Glutamatergic neuron (in vitro differentiated cells): ENCODE results near the gene CR2. TPM values are rescaled to one million over a fixed set of nuclear protein-coding genes. Genes with fewer than 3 reads are reported as not detected.

Experiments used
- DNase-seq: peaks from one replicate; pipeline ENCODE4 v3.0.0; 2022
- H3K27ac Mint-ChIP-seq: one replicate; pipeline ENCODE4 v1.8.0; 2020; ENCODE audit warnings: mild to moderate bottlenecking, mixed read lengths, inconsistent platforms; ENCODE audit not compliant: unreplicated experiment
- H3K27me3 Mint-ChIP-seq: one replicate; pipeline ENCODE4 v1.8.0; 2020; ENCODE audit warnings: mild to moderate bottlenecking, moderate library complexity, mixed read lengths, inconsistent platforms; ENCODE audit not compliant: unreplicated experiment
- H3K36me3 Mint-ChIP-seq: one replicate; pipeline ENCODE4 v1.8.0; 2020; ENCODE audit warnings: mild to moderate bottlenecking, mixed read lengths, inconsistent platforms; ENCODE audit not compliant: unreplicated experiment
- H3K4me1 Mint-ChIP-seq: one replicate; pipeline ENCODE4 v1.8.0; 2020; ENCODE audit warnings: mild to moderate bottlenecking, low read depth, mixed read lengths, inconsistent platforms; ENCODE audit not compliant: unreplicated experiment
- H3K4me3 Mint-ChIP-seq: one replicate; pipeline ENCODE4 v1.8.0; 2020; ENCODE audit warnings: mild to moderate bottlenecking, mixed read lengths, inconsistent platforms; ENCODE audit not compliant: unreplicated experiment
- H3K9me3 Mint-ChIP-seq: one replicate; pipeline ENCODE4 v1.8.0; 2020; ENCODE audit warnings: mild to moderate bottlenecking, moderate library complexity, mixed read lengths, inconsistent platforms; ENCODE audit not compliant: unreplicated experiment
- CTCF ChIP-seq: fragments of 200-600 bp; sonication (generic); IDR thresholded peaks from one replicate; pipeline ENCODE4 v1.5.0; 2021; ENCODE audit not compliant: partially characterized antibody, unreplicated experiment
- total RNA-seq: library from RNA; stranded (reverse); fragmentation: NEBNext Ultra II Directional; extraction: Animal tissue kit (Norgen Biotek cat#: 25700); gene quantifications from one replicate; pipeline ENCODE4 v1.2.1, GENCODE V29; 2021; ENCODE audit not compliant: unreplicated experiment

The CR2 gene
- total RNA-seq, 1 donor from 2014 or later, result not detected

- Mint-ChIP-seq H3K4me3 (peak within 1 kb of the TSS; percentile 86), H3K36me3 (no peaks in the 10 kb centered on the region), H3K9me3 (no peaks in the 10 kb centered on the region), H3K27me3 (peaks cover 3% of the 10 kb centered on the region), H3K4me1 (peaks cover 3% of the 10 kb centered on the region), H3K27ac (no peak within 1 kb of the TSS)
- peak; percentile 58 for DNase-seq
- no peak for TF ChIP-seq CTCF
These were observed 42.0 kb downstream of the CR2 start, which contains the start of gene CR1 for GRCh38 chr1:207495801-207496792. Gene CR1, plus strand, starts transcription at chr1:207496157. Its CDS starts 111 bp downstream, at chr1:207496268.

GRCh38 chr1:207497941-207498340 lies 43.8 kb downstream of the CR2 start:
- Mint-ChIP-seq H3K27ac (no peak overlapping the region), H3K4me3 (no peak overlapping the region), H3K36me3 (no peaks in the 10 kb centered on the region), H3K4me1 (peaks cover 3% of the 10 kb centered on the region), H3K27me3 (peaks cover 3% of the 10 kb centered on the region), H3K9me3 (no peaks in the 10 kb centered on the region)
- DNase-seq, result no peak
- no peak for TF ChIP-seq CTCF

GRCh38 chr1:207499573-207499972 lies 45.4 kb downstream of the CR2 start:
- H3K4me1 Mint-ChIP-seq, result peaks cover 3% of the 10 kb centered on the region
- no peak overlapping the region for H3K27ac Mint-ChIP-seq
- no peaks in the 10 kb centered on the region for H3K9me3 Mint-ChIP-seq
- peak; percentile 60 for TF ChIP-seq CTCF
- H3K4me3 Mint-ChIP-seq, result no peak overlapping the region
- peaks cover 3% of the 10 kb centered on the region for H3K27me3 Mint-ChIP-seq
- H3K36me3 Mint-ChIP-seq, result no peaks in the 10 kb centered on the region
- DNase-seq, result peak; percentile 61

GRCh38 chr1:207500306-207500705 lies 46.2 kb downstream of the CR2 start:
- no peak for DNase-seq
- no peak for TF ChIP-seq CTCF
- no peaks in the 10 kb centered on the region for H3K9me3 Mint-ChIP-seq
- no peak overlapping the region for H3K4me3 Mint-ChIP-seq
- H3K36me3 Mint-ChIP-seq, result no peaks in the 10 kb centered on the region
- H3K4me1 Mint-ChIP-seq, result peaks cover 3% of the 10 kb centered on the region
- peaks cover 3% of the 10 kb centered on the region for H3K27me3 Mint-ChIP-seq
- no peak overlapping the region for H3K27ac Mint-ChIP-seq

GRCh38 chr1:207501071-207501470 lies 46.9 kb downstream of the CR2 start:
- Mint-ChIP-seq H3K4me3 (no peak overlapping the region), H3K36me3 (no peaks in the 10 kb centered on the region), H3K27me3 (peaks cover 3% of the 10 kb centered on the region), H3K27ac (no peak overlapping the region), H3K9me3 (no peaks in the 10 kb centered on the region), H3K4me1 (no peaks in the 10 kb centered on the region)
- no peak for DNase-seq
- TF ChIP-seq CTCF, result no peak
